GM23338 (cell line): ENCODE measurements around the gene ITFG1. TPM values are rescaled to one million over a fixed set of nuclear protein-coding genes. Genes with fewer than 3 reads are reported as not detected.

Experiments used
- ATAC-seq: fragments of 200-7000 bp; cut with Tn5 transposase; 3 replicates; pipeline ENCODE4 v1.9.1; 2020
- DNase-seq: peaks from one replicate; pipeline ENCODE4 v3.0.0-alpha.2; 2015; ENCODE audit warnings: low spot score
- H2AFZ ChIP-seq: fragments of 200-600 bp; sonication (generic); 2 replicates; pipeline ENCODE4 v1.8.0; 2016; ENCODE audit warnings: antibody characterized with exemption, mild to moderate bottlenecking, moderate library complexity
- H3F3A ChIP-seq: fragments of 200-600 bp; sonication (generic); replicated peaks from 2 replicates; pipeline ENCODE4 v1.8.0; 2017; ENCODE audit warnings: antibody characterized with exemption, mixed run types, low read depth
- H3K27ac ChIP-seq: fragments of 200-600 bp; sonication (generic); 2 replicates; pipeline ENCODE4 v1.6.1; 2016; ENCODE audit warnings: low read depth
- H3K27me3 ChIP-seq: fragments of 200-600 bp; sonication (generic); 2 replicates; pipeline ENCODE4 v1.8.0; 2016; ENCODE audit warnings: mild to moderate bottlenecking, mixed run types, moderate library complexity; ENCODE audit not compliant: insufficient read depth
- H3K36me3 ChIP-seq: fragments of 200-600 bp; sonication (generic); 2 replicates; pipeline ENCODE4 v1.8.0; 2016; ENCODE audit warnings: mild to moderate bottlenecking; ENCODE audit not compliant: insufficient read depth
- H3K4me1 ChIP-seq: fragments of 200-600 bp; sonication (generic); 2 replicates; pipeline ENCODE4 v1.8.0; 2016; ENCODE audit warnings: mild to moderate bottlenecking, moderate library complexity; ENCODE audit not compliant: insufficient read depth
- H3K4me2 ChIP-seq: fragments of 200-600 bp; sonication (generic); 2 replicates; pipeline ENCODE4 v1.7.1; 2017; ENCODE audit warnings: mixed run types
- H3K4me3 ChIP-seq: fragments of 200-600 bp; sonication (generic); 2 replicates; pipeline ENCODE4 v1.6.1; 2016; ENCODE audit warnings: mixed run types
- H3K79me2 ChIP-seq: fragments of 200-600 bp; sonication (generic); replicated peaks from 2 replicates; pipeline ENCODE4 v1.8.0; 2017; ENCODE audit warnings: mild to moderate bottlenecking; ENCODE audit not compliant: insufficient read depth
- H3K9me2 ChIP-seq: fragments of 200-600 bp; sonication (generic); 2 replicates; pipeline ENCODE4 v1.8.0; 2017; ENCODE audit not compliant: insufficient read depth
- H4K20me1 ChIP-seq: fragments of 200-600 bp; sonication (generic); replicated peaks from 2 replicates; pipeline ENCODE4 v1.8.0; 2017; ENCODE audit warnings: mild to moderate bottlenecking; ENCODE audit not compliant: insufficient read depth
- H3K27ac Mint-ChIP-seq: 2 replicates; pipeline ENCODE4 v1.8.0; 2020; ENCODE audit warnings: inconsistent platforms, mild to moderate bottlenecking, moderate library complexity, mixed read lengths
- H3K27me3 Mint-ChIP-seq: 3 replicates; pipeline ENCODE4 v1.8.0; 2022; ENCODE audit warnings: low read depth, mild to moderate bottlenecking, moderate library complexity, mixed read lengths, inconsistent platforms; ENCODE audit not compliant: insufficient read depth, poor library complexity
- H3K36me3 Mint-ChIP-seq: 3 replicates; pipeline ENCODE4 v1.8.0; 2021; ENCODE audit warnings: low read depth, mild to moderate bottlenecking, inconsistent platforms, moderate library complexity, mixed read lengths
- H3K4me1 Mint-ChIP-seq: 3 replicates; pipeline ENCODE4 v1.8.0; 2020; ENCODE audit warnings: mild to moderate bottlenecking, inconsistent platforms, mixed read lengths
- H3K4me3 Mint-ChIP-seq: 3 replicates; pipeline ENCODE4 v1.8.0; 2021; ENCODE audit warnings: moderate library complexity, mild to moderate bottlenecking, inconsistent platforms, mixed read lengths
- H3K9me3 Mint-ChIP-seq: 3 replicates; pipeline ENCODE4 v1.8.0; 2020; ENCODE audit warnings: moderate library complexity, mild to moderate bottlenecking, inconsistent platforms, mixed read lengths
- CREB1 ChIP-seq: fragments of 250-450 bp; sonication (Bioruptor Pico); IDR thresholded peaks from 2 replicates; pipeline ENCODE4 v1.5.0; 2020; ENCODE audit warnings: low read depth, mild to moderate bottlenecking, moderate library complexity
- JUNB ChIP-seq: IDR thresholded peaks from one replicate; pipeline ENCODE4 v1.6.1; 2016; ENCODE audit warnings: antibody characterized with exemption; ENCODE audit not compliant: unreplicated experiment
- NANOG ChIP-seq: IDR thresholded peaks from 2 replicates; pipeline ENCODE4 v1.6.1; 2016; ENCODE audit warnings: antibody characterized with exemption, borderline replicate concordance
- POLR2AphosphoS5 ChIP-seq: IDR thresholded peaks from 2 replicates; pipeline ENCODE4 v1.6.1; 2016; ENCODE audit warnings: antibody characterized with exemption, low read depth
- ZNF114 ChIP-seq: fragments of 250-450 bp; sonication (Bioruptor Pico); IDR thresholded peaks from 2 replicates; pipeline ENCODE4 v1.5.0; 2020; ENCODE audit warnings: mild to moderate bottlenecking, moderate library complexity
- ZNF331 ChIP-seq: fragments of 250-450 bp; sonication (Bioruptor Pico); IDR thresholded peaks from 2 replicates; pipeline ENCODE4 v1.5.0; 2020; ENCODE audit warnings: low read depth, mild to moderate bottlenecking, moderate library complexity
- polyA plus RNA-seq: library from polyadenylated mRNA; unstranded; fragments of >200 nt; fragmentation: Nextera tagmentation; extraction: Ambion mirVana; gene quantifications from 2 replicates; pipeline ENCODE4 v1.2.1, GENCODE V29; 2016
- total RNA-seq: library from RNA; depleted of rRNA; stranded (reverse); fragments of >200 nt; shearing (Covaris generic); gene quantifications from 2 replicates; pipeline ENCODE4 v1.2.3, GENCODE V29; 2014
- TF ChIP-seq, protein P1 (sequence below): fragments of 250-450 bp; sonication (Bioruptor Pico); IDR thresholded peaks from 2 replicates; pipeline ENCODE4 v1.5.0; 2020; ENCODE audit warnings: mild to moderate bottlenecking, moderate library complexity
- TF ChIP-seq, protein P2 (sequence below), 2 experiments: fragments of 200-600 bp in 1 of 2; sonication (generic) in 1 of 2; conservative IDR thresholded peaks; 2 replicates each; pipeline versions ENCODE4 v1.5.1 to v1.6.1; 2016 to 2017; ENCODE audit warnings: antibody characterized with exemption in 2 of 2, low read depth in 2 of 2, mild to moderate bottlenecking in 2 of 2, moderate library complexity in 1 of 2

Gene ITFG1
- total and polyA plus RNA-seq, 2 experiments from 2014 or later = 18.5 to 26.9 TPM

DNA sequence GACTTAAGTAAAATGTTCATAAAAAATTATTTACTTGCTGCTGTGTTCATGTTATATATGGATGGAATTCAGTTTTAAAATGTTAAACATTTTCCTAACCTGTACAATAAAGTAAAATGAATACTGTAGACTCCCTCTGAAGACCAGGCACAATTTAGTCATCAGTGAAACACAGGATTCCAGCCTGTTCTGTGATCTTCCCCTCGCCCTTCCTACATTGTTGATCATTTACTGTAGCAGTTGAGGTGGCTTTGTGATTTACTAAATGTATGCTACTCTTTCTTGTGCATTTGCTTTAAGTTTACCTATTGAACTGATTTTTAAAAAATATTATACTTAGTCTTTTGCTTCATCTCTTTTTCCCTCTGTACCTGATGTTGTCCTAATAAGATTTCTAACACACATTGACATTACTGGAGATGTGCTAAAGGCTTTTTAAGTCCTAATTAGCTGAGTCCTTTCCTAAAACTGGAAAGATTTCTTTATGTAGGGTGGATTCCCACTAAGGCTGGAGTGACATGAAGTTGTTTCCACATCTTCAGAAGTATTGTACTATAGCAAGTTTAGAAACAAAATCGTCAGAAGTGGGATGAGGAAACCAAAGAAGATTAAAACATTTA is 38.3 kb upstream of the ITFG1 start (continued):
- TF ChIP-seq, protein P1, sequence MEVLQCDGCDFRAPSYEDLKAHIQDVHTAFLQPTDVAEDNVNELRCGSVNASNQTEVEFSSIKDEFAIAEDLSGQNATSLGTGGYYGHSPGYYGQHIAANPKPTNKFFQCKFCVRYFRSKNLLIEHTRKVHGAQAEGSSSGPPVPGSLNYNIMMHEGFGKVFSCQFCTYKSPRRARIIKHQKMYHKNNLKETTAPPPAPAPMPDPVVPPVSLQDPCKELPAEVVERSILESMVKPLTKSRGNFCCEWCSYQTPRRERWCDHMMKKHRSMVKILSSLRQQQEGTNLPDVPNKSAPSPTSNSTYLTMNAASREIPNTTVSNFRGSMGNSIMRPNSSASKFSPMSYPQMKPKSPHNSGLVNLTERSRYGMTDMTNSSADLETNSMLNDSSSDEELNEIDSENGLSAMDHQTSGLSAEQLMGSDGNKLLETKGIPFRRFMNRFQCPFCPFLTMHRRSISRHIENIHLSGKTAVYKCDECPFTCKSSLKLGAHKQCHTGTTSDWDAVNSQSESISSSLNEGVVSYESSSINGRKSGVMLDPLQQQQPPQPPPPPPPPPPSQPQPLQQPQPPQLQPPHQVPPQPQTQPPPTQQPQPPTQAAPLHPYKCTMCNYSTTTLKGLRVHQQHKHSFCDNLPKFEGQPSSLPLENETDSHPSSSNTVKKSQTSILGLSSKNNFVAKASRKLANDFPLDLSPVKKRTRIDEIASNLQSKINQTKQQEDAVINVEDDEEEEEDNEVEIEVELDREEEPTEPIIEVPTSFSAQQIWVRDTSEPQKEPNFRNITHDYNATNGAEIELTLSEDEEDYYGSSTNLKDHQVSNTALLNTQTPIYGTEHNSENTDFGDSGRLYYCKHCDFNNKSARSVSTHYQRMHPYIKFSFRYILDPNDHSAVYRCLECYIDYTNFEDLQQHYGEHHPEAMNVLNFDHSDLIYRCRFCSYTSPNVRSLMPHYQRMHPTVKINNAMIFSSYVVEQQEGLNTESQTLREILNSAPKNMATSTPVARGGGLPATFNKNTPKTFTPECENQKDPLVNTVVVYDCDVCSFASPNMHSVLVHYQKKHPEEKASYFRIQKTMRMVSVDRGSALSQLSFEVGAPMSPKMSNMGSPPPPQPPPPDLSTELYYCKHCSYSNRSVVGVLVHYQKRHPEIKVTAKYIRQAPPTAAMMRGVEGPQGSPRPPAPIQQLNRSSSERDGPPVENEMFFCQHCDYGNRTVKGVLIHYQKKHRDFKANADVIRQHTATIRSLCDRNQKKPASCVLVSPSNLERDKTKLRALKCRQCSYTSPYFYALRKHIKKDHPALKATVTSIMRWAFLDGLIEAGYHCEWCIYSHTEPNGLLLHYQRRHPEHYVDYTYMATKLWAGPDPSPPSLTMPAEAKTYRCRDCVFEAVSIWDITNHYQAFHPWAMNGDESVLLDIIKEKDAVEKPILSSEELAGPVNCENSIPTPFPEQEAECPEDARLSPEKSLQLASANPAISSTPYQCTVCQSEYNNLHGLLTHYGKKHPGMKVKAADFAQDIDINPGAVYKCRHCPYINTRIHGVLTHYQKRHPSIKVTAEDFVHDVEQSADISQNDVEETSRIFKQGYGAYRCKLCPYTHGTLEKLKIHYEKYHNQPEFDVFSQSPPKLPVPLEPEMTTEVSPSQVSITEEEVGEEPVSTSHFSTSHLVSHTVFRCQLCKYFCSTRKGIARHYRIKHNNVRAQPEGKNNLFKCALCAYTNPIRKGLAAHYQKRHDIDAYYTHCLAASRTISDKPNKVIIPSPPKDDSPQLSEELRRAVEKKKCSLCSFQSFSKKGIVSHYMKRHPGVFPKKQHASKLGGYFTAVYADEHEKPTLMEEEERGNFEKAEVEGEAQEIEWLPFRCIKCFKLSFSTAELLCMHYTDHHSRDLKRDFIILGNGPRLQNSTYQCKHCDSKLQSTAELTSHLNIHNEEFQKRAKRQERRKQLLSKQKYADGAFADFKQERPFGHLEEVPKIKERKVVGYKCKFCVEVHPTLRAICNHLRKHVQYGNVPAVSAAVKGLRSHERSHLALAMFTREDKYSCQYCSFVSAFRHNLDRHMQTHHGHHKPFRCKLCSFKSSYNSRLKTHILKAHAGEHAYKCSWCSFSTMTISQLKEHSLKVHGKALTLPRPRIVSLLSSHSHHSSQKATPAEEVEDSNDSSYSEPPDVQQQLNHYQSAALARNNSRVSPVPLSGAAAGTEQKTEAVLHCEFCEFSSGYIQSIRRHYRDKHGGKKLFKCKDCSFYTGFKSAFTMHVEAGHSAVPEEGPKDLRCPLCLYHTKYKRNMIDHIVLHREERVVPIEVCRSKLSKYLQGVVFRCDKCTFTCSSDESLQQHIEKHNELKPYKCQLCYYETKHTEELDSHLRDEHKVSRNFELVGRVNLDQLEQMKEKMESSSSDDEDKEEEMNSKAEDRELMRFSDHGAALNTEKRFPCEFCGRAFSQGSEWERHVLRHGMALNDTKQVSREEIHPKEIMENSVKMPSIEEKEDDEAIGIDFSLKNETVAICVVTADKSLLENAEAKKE (CRISPR knock-in tag) = no peak
- TF ChIP-seq ZNF114 = no peak

DNA sequence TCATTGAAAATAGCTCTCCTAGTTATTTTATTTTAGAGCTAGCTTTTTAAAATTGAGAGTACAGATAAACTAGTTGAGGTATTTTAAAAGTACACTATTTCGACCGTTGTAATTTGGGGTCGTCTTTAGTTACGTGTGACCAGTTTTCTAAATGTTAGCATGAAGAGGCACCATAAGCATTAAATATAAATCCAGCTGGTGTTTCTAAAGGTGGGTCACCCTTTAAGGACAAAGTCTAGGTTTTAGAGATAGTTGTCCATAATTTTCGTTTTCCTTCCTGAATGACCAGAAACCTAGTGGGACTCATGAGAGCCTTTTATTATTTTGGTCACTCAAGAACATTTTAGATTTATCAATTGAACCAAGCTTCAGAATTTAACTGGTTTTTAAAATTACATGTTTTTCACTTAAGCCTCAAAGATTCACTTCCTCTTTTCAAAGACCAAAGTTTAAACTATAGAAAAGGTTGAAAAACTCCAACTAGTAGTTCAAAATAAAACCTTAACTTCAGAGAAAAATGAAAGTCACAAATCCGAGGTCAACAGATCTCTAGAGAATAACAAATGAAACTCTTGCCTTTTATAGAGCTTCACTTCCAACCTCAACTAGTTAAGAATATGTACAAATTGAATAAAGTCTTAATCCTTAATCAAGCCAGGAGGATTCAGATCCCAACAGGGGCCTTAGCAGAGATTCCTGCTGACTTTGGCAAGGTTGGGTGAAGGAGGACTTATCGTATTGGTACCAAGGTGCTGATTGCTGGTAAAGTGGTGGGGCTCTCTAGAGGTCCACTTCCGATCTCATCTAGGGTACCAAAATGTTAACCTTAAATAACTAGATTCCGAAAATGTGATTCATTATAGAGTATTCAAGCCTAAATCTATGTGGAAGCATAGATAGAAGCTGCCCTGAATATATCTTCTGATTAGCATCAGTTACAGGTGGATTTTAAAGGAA is 32.8 kb upstream of the ITFG1 start:
- peaks cover 25% of the 10 kb centered on the region for H3K4me1 ChIP-seq
- H3K27me3 ChIP-seq = no peaks in the 10 kb centered on the region
- no peak overlapping the region for H3K4me3 ChIP-seq
- ATAC-seq (no peak), DNase-seq (no peak)
- Mint-ChIP-seq H3K4me3 (no peak overlapping the region), H3K9me3 (peaks cover 36% of the 10 kb centered on the region), H3K36me3 (peaks cover 35% of the 10 kb centered on the region), H3K27me3 (no peaks in the 10 kb centered on the region), H3K4me1 (peaks cover 14% of the 10 kb centered on the region), H3K27ac (no peak overlapping the region)
- H3K79me2 ChIP-seq = peaks cover 16% of the 10 kb centered on the region
- no peak overlapping the region for H2AFZ ChIP-seq
- peak overlapping the region; percentile 23 for H3K4me2 ChIP-seq
- peaks cover 11% of the 10 kb centered on the region; the same call in 1 of the 2 replicates for H3K36me3 ChIP-seq
- no peak overlapping the region for H3K27ac ChIP-seq
- H4K20me1 ChIP-seq = no peaks in the 10 kb centered on the region
- no peaks in the 10 kb centered on the region for H3F3A ChIP-seq
- H3K9me2 ChIP-seq = no peaks in the 10 kb centered on the region
- no peak for TF ChIP-seq ZNF331
- no peak for TF ChIP-seq NANOG
- TF ChIP-seq, protein P2, sequence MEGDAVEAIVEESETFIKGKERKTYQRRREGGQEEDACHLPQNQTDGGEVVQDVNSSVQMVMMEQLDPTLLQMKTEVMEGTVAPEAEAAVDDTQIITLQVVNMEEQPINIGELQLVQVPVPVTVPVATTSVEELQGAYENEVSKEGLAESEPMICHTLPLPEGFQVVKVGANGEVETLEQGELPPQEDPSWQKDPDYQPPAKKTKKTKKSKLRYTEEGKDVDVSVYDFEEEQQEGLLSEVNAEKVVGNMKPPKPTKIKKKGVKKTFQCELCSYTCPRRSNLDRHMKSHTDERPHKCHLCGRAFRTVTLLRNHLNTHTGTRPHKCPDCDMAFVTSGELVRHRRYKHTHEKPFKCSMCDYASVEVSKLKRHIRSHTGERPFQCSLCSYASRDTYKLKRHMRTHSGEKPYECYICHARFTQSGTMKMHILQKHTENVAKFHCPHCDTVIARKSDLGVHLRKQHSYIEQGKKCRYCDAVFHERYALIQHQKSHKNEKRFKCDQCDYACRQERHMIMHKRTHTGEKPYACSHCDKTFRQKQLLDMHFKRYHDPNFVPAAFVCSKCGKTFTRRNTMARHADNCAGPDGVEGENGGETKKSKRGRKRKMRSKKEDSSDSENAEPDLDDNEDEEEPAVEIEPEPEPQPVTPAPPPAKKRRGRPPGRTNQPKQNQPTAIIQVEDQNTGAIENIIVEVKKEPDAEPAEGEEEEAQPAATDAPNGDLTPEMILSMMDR (conservative IDR thresholded peaks at IDR 0.05; ENCODE audit: low read depth in 2 of 2) = no peak
- TF ChIP-seq CREB1 (CRISPR knock-in tag) = no peak
- TF ChIP-seq JUNB = no peak
- TF ChIP-seq POLR2AphosphoS5 = no peak
